GM19455 (cell line): ENCODE data around the gene NUP93.

Experiments used
- ATAC-seq: cut with Tn5 transposase; IDR thresholded peaks from one replicate; pipeline ENCODE4 v1.9.1; 2021; ENCODE audit not compliant: unreplicated experiment

NUP93 gene

DNA sequence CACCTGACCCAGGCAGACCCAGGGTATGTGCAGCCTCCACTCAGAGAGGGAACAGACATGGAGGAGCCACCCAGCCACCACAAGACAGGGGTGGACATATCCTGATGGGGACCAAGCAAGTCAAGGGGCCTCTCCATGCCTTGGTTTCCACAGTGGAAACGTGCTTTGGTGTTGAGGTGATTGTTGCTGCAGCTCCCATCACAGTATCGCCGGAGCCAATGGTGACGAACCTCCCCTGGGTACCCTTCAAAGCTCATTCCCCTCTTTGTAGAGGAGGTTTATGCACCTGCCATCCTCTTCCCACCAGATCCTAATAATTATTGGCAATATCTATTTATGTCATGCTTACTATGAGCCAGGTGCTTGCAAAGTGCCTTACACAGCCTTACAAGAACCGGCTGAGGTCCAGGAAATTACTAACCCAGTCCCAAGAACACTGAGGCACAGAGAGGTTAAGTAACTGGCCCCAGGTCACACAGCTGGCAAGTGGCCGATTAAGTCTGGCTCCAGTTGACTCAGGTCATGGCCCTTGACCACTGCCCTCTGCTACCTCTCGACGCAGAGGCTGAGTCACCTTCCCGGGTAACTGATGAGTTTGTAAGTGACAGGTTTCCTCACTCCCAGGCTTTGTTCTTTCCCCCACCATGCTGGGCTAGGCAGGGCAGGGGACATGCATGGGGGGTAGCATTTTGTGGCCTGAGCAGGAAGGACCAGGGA, 155.7 kb downstream of the NUP93 start:
- ATAC-seq, result no peak

DNA sequence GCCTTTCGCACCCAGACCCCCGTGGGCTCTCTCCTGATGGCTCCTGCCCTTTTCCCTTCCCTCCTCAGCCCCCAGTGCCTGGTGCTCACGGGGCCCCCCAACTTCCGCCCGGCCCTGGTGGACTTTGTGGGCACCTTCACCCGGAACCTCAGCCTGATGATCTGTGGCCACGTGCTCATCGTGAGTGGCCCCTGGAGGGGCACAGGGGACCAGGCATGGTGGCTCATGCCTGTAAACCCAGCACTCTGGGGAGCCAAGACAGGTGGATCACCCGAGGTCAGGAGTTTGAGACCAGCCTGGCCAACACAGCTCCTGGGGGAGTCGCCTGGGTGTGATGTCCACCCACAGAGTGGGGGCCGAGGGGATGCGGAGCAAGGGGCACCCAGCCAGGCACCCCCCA, 156.4 kb downstream of the NUP93 start:
- ATAC-seq, result no peak

DNA sequence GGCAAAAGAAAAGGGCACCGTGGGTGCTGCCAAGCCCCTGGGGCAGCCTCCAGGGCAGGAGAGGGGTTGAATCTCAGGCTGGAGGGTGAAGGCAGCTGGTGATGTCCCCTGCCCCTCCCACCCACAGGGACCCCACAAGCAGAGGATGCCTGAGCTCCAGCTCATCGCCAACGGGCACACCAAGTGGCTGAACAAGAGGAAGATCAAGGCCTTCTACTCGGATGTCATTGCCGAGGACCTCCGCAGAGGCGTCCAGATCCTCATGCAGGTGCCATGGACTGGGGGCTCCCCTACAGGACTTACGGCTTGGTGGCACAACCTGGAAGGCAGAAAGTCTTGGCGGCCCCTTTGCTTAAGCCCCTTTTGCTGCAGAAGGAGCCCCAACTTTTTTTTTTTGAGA, 156.9 kb downstream of the NUP93 start:
- ATAC-seq, result no peak

DNA sequence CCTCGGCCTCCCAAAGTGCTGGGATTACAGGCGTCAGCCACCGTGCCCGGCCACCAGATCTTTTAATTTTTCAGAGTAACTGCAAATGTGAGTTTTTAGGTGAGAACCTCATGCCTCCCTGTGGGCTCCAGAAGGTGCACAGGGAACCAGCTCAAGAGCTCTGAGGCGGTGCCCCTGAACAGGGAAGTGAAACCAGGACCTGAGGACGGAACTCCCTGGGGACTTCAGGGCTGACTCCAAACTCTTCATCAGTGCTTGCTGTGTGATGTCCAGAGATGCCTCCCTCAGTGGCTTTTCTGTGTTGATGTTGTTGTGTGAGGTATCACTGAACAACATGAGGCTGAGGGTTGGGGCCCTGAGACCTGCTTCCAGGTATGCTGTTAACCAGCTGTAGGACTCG, 158.9 kb downstream of the NUP93 start:
- no peak for ATAC-seq

DNA sequence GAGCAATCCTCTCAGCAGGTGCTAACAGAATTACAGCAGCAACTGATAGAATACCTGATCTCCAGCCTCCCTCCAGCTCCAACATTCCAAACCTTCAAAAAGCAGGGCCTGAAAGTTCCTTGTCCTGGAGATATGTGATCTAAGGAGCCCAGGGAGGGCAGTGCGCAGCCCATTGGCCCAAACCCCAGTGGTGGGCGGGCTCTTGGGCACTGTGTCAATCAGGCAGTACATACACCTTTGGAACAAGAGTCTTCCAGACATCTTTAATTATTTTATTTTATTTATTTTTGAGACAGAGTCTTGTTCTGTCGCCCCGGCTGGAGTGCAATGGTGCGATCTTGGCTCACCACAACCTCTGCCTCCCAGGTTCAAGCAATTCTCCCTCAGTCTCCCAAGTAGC, 159.3 kb downstream of the NUP93 start:
- no peak for ATAC-seq

DNA sequence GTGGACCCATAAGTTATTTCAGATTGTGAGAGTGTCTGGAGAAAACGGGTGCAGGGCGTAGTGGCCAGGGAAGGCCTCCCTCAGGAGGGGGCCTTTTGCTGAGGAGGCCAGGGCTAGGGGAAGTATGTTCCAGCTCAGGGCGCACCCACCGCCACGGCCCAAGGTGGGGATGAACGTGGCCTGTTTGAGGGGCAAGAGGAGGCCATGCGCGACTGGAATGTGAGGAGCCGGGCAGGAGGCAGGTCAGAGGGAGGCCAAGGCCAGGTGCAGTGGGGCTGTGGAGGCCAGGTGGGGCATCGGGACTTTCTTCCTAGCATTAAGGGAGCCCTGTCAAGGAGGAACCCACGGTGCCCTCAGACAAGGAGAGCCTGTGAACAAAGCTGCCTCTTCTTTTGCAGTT, 161.8 kb downstream of the NUP93 start:
- ATAC-seq, result no peak

DNA sequence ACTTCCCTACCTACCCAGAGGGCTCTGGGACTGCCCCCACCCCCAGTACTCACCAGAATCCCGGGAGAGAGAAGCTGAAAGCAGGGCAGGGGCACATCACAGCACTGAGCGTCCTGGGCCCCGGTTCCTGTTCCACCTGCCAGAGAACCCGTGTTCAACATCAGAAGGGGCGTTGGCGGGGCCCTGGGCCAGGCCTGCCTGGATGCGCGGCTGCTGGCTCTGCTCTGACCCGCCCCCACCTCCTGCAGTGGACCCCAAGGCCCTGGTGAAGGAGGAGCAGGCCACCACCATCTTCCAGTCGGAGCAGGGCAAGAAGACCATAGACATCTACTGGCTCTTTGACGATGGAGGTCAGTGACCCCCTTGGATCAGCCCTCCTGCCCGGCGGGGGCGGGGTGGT, 162.8 kb downstream of the NUP93 start:
- ATAC-seq, result no peak

DNA sequence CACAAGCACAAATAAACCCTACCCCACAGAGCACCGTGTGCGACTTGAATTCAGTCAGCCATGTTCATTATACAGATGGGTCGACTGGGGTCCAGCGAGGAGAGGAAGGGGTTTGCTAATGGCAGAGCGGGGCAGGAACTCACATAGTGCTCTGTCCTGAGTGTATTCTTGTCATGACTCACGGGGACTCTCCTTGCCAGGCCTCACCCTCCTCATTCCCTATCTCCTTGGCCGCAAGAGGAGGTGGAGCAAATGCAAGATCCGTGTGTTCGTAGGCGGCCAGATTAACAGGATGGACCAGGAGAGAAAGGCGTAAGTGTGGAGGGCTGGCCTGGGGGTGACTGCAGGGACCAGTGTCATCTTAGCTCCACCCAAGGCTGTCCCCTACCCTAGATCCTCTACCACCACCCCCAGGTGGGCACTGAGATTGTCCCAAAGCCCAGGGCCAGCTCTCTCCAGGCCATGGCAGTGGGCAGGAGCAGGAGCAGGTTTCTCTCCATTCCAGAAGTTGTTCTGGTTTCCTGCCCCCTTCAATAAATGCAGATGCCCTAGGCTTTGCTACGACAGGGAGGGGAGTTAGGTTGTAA, 164.5 kb downstream of the NUP93 start:
- no peak for ATAC-seq

DNA sequence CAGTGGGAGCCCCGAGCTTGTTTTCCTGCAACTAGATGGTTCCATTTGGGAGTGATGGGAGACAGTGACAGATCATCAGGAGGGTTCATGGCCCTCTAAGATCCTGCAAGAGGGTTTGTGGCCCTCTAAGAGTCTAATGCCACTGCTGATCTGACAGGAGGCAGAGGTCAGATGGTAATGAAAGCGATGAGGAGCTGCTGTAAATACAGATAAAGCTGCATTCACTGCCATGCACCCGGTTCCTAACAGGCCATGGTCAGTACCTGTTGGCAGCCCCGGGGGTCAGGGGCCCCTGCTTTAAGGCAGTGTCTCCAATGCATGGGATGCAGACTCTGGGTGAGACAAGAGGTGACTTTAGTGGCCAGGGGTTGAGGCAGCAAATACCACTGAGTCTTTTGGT, 165.9 kb downstream of the NUP93 start:
- no peak for ATAC-seq

DNA sequence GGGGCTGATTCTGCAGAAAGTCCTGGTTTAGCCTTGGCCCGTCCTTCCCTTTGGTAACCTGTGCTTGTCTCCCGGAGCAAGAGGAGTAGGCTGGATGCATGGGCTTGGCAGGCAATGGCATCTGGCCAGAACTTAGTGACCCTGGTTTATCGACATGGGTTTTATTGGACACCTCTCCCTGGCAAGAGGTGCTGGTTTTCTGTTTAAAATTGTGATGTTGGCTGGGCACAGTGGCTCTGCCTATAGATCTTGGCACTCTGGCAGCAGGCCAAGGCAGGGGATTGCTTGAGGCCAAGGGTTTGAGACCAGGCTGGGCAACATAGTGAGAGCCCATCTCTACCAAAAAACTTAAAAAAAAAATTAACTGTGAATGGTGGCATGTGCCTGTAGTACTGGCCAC, 166.3 kb downstream of the NUP93 start:
- no peak for ATAC-seq

DNA sequence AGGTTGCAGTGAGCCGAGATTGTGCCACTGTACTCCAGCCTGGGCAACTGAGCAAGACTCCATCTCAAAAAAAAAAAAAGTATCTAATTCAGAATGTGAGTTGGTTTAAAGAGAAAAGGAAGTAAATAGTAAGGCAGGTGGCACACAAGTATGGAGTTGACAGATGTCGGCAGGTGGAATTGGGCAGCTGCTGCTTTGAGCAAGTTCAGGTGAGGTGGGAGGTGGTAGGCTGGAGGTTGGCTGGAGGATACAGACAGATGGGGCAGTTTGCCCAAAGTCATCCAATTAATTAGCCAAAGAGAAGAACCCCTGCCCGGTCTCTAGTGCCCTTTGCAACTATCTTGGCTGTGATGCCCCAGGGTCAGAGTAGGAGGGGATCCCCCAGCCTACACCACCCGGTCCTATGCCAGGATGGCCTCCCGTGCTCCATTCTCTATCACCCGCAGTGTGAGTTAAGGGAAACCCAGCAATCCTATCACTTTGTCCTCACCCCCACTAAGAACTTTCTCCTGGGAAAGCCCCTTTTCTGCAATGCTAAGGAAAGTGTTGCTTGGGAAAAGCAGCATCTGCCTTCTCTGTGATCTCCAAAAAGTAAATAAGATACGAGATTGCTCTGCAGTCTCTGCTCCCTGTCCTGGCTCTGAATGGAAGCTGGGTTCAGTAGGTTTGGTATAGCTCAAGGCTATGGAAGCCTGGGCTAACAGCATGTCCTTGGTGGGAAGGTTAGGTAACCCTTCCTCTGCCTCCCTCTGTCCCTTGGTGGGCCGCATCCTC, 167.3 kb downstream of the NUP93 start:
- ATAC-seq, result no peak

DNA sequence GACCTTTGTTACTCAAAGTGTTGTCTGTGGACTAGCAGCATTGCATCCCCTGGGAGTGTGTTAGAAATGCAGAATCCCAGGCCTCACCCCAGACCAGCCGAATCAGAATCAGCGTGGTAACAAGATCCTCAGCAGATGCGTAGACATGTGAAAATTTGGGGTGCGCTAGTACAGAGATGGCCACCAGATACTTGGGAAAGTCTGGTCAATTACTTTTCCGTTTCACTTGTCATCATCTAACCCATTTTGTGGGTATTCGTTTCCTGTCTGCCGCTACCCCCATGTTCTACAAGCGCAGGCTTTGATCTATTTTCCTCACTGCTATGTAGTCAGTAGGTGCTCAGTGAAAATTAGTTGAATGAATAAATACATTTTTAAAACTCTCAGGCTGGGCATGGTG, 168.9 kb downstream of the NUP93 start:
- no peak for ATAC-seq
